K562 (cell line): ENCODE results near the gene OLIG1. TPM values are rescaled to one million over a fixed set of nuclear protein-coding genes. Genes with fewer than 3 reads are reported as not detected.

Source experiments
- ATAC-seq: fragments of 200-7000 bp; cut with Tn5 transposase; 3 replicates; pipeline ENCODE4 v1.9.1; 2020; ENCODE audit warnings: moderate library complexity
- BruUV-seq: library from RNA; stranded (reverse); fragments of 400-500 nt; replicated peaks from 2 replicates; lab custom pipeline; 2021; lab: Mats Ljungman, UMichigan
- CTCF ChIA-PET: fragments of 300-600 bp; formaldehyde crosslinking; extraction: SDS; loops from one replicate; lab custom pipeline; 2021; ENCODE audit warnings: low intra/inter-chr PET ratio; lab: Yijun Ruan, JAX
- POLR2A ChIA-PET: fragments of 300-600, 350-650 bp; sonication (Branson Sonifier 250); formaldehyde crosslinking; extraction: SDS; loops from one replicate; lab custom pipeline; 2021; ENCODE audit warnings: antibody characterized with exemption, inconsistent platforms; lab: Yijun Ruan, JAX
- DNase-seq, 4 experiments: peaks; one replicate each; pipeline versions ENCODE4 v3.0.0 to v3.0.0-alpha.2; 2011 to 2018; ENCODE audit warnings: low spot score in 3 of 4, mixed read lengths in 3 of 4; ENCODE audit errors: extremely low read depth in 1 of 4
- FAIRE-seq: peaks from 2 replicates; lab custom pipeline; 2011; peaks lifted over from hg19 to GRCh38; lab: Jason Lieb, UNC
- H2AFZ ChIP-seq: 2 replicates; pipeline ENCODE4 v1.6.0; 2011; ENCODE audit warnings: low read depth, low read length, control low read depth, inconsistent platforms
- H3K27ac ChIP-seq: fragments of 200-600 bp; 3 replicates; pipeline ENCODE4 v1.8.0; 2011; ENCODE audit warnings: low read depth, mild to moderate bottlenecking, control low read depth, inconsistent platforms, low read length, moderate library complexity, mixed read lengths; ENCODE audit errors: extremely low read depth
- H3K27me3 ChIP-seq, 2 experiments: fragments of 300-600 bp in 1 of 2; 2 replicates in 1 of 2; 3 replicates in 1 of 2; pipeline versions ENCODE4 v1.6.0 to v1.8.0; 2011; ENCODE audit warnings: inconsistent platforms in 2 of 2, low read length in 2 of 2, mild to moderate bottlenecking in 1 of 2, mixed read lengths in 1 of 2, moderate library complexity in 1 of 2; ENCODE audit not compliant: control insufficient read depth in 2 of 2, insufficient read depth in 2 of 2
- H3K36me3 ChIP-seq: fragments of 300-600 bp; 3 replicates; pipeline ENCODE4 v1.8.0; 2011; ENCODE audit warnings: mild to moderate bottlenecking, low read length, inconsistent platforms; ENCODE audit not compliant: control insufficient read depth, insufficient read depth
- H3K4me1 ChIP-seq, 2 experiments: fragments of 200-600 bp in 1 of 2; replicated peaks in 1 of 2; 2 replicates in 1 of 2; 3 replicates in 1 of 2; pipeline versions ENCODE4 v1.5.1 to v1.8.0; 2011; ENCODE audit warnings: inconsistent platforms in 2 of 2, low read length in 2 of 2, mild to moderate bottlenecking in 1 of 2, mixed read lengths in 1 of 2, moderate library complexity in 1 of 2; ENCODE audit not compliant: control insufficient read depth in 2 of 2, insufficient read depth in 2 of 2
- H3K4me2 ChIP-seq: 2 replicates; pipeline ENCODE4 v1.6.1; 2011; ENCODE audit warnings: low read length, control low read depth, inconsistent platforms, mixed read lengths; ENCODE audit not compliant: insufficient read depth
- H3K4me3 ChIP-seq: fragments of 200-600 bp; sonication (generic), shearing (Covaris generic); 2 replicates; pipeline ENCODE4 v1.5.1; 2016; ENCODE audit warnings: control low read depth, inconsistent platforms
- H3K79me2 ChIP-seq: fragments of 200-600 bp; 3 replicates; pipeline ENCODE4 v1.8.0; 2011; ENCODE audit warnings: low read length, inconsistent platforms; ENCODE audit not compliant: control insufficient read depth, insufficient read depth
- H3K9ac ChIP-seq, 2 experiments: 2 replicates each; pipeline versions ENCODE4 v1.6.0 to v1.6.1; 2011; ENCODE audit warnings: low read depth in 2 of 2, low read length in 2 of 2, control low read depth in 1 of 2, inconsistent platforms in 1 of 2, mild to moderate bottlenecking in 1 of 2, mixed read lengths in 1 of 2; ENCODE audit not compliant: insufficient read depth in 1 of 2
- H3K9me1 ChIP-seq: one replicate; pipeline ENCODE4 v1.6.0; 2011; ENCODE audit warnings: inconsistent platforms, mild to moderate bottlenecking, low read length, moderate library complexity; ENCODE audit not compliant: control insufficient read depth, insufficient read depth
- H3K9me3 ChIP-seq: replicated peaks from 2 replicates; pipeline ENCODE4 v1.5.1; 2011; ENCODE audit warnings: low read depth, low read length, inconsistent platforms; ENCODE audit not compliant: control insufficient read depth, insufficient read depth
- H4K20me1 ChIP-seq: replicated peaks from 2 replicates; pipeline ENCODE4 v1.6.1; 2011; ENCODE audit warnings: low read length, inconsistent platforms, mixed read lengths; ENCODE audit not compliant: control insufficient read depth, insufficient read depth
- DIDO1 ChIP-seq: fragments of 450-650 bp; IDR thresholded peaks from 2 replicates; pipeline ENCODE4 v1.6.1; 2016; ENCODE audit warnings: low read depth, missing biosample characterization, missing genetic modification characterization
- LARP7 ChIP-seq: fragments of 450-650 bp; IDR thresholded peaks from 2 replicates; pipeline ENCODE4 v1.6.1; 2016
- NBN ChIP-seq: fragments of 450-650 bp; IDR thresholded peaks from 2 replicates; pipeline ENCODE4 v1.6.1; 2016; ENCODE audit warnings: low read depth, mild to moderate bottlenecking
- POLR2G ChIP-seq: fragments of 200-400 bp; formaldehyde crosslinking; IDR thresholded peaks from 2 replicates; pipeline ENCODE4 v1.6.1; 2017; ENCODE audit warnings: low read depth, mild to moderate bottlenecking, antibody characterized with exemption, low read length, moderate library complexity
- POLR2H ChIP-seq: IDR thresholded peaks from 2 replicates; pipeline ENCODE4 v1.6.1; 2016; ENCODE audit warnings: missing genetic modification characterization, low read depth, mild to moderate bottlenecking, control low read depth, missing compliant biosample characterization, moderate library complexity
- STAG1 ChIP-seq: sonication (generic); formaldehyde crosslinking; IDR thresholded peaks from 2 replicates; pipeline ENCODE4 v1.5.0; 2020; ENCODE audit warnings: missing genetic modification reagents, borderline replicate concordance
- TFAM ChIP-seq: fragments of 250-450 bp; sonication (Bioruptor Pico); conservative IDR thresholded peaks from 2 replicates; pipeline ENCODE4 v1.5.0; 2021; ENCODE audit warnings: mild to moderate bottlenecking, moderate library complexity
- TRIM25 ChIP-seq: fragments of 450-650 bp; IDR thresholded peaks from 2 replicates; pipeline ENCODE4 v1.7.0; 2016; ENCODE audit warnings: borderline replicate concordance
- ZFP30 ChIP-seq: fragments of 250-450 bp; sonication (Bioruptor Pico); IDR thresholded peaks from 2 replicates; pipeline ENCODE4 v1.8.0; 2022; ENCODE audit warnings: moderate library complexity, mild to moderate bottlenecking, inconsistent platforms, borderline replicate concordance
- ZNF174 ChIP-seq: fragments of 250-450 bp; sonication (Bioruptor Pico); IDR thresholded peaks from 2 replicates; pipeline ENCODE4 v1.4.0; 2020; ENCODE audit warnings: mild to moderate bottlenecking
- WGBS: fragments of 100-300 bp; shearing (Covaris generic); methylation state at CpG from one replicate; pipeline ENCODE4 v1.1.6; 2016; ENCODE audit warnings: low coverage, mixed read lengths; ENCODE audit not compliant: insufficient coverage; ENCODE audit errors: missing lambda C conversion rate; 5-methylcytosine and 5-hydroxymethylcytosine counted together
- in situ Hi-C: fragments of 300-500 bp; cut with MboI; formaldehyde crosslinking; loops from 4 replicates; pipeline ENCODE4 v1.15.0; 2018; ENCODE audit warnings: inconsistent platforms, mixed read lengths
- intact Hi-C: fragments of 100-400 bp; cut with micrococcal nuclease; formaldehyde crosslinking; loops from 2 replicates; pipeline ENCODE4 v1.14.2; 2022
- polyA plus RNA-seq, 8 experiments: library from polyadenylated mRNA; depleted of rRNA in 4 of 8; stranded (reverse) in 5 of 8; unstranded in 3 of 8; fragments of >200 nt; fragmentation: Nextera tagmentation in 2 of 8; fragmentation: Illumina TruSeq in 1 of 8; extraction: Ambion mirVana in 2 of 8; extraction: Trizol in 1 of 8; gene quantifications; 2 replicates each; pipeline versions ENCODE4 v1.2.1 to v1.2.3, GENCODE V29; 2011 to 2014; ENCODE audit warnings: inconsistent platforms in 1 of 8, missing spikeins in 1 of 8
- total RNA-seq, 7 experiments: library from RNA; depleted of rRNA in 6 of 7; stranded (reverse); fragments of >200 nt in 6 of 7; fragmentation: Illumina TruSeq in 2 of 7; extraction: Trizol in 2 of 7; gene quantifications; 2 replicates each; pipeline versions ENCODE4 v1.2.1 to v1.2.3, GENCODE V29; 2011 to 2021; ENCODE audit warnings: low replicate concordance in 1 of 7
- TF ChIP-seq, protein P1 (sequence below), 2 experiments: fragments of 450-650 bp in 1 of 2; sonication (generic) in 1 of 2; formaldehyde crosslinking in 1 of 2; IDR thresholded peaks in 1 of 2; conservative IDR thresholded peaks in 1 of 2; 2 replicates each; pipeline versions ENCODE4 v1.6.1 to v1.8.1; 2016 to 2023; ENCODE audit warnings: mild to moderate bottlenecking in 2 of 2, moderate library complexity in 2 of 2, inconsistent platforms in 1 of 2, missing genetic modification reagents in 1 of 2
- TF ChIP-seq, protein P2 (sequence below): IDR thresholded peaks from 2 replicates; pipeline ENCODE4 v1.6.1; 2011; ENCODE audit warnings: borderline replicate concordance, low read depth, mild to moderate bottlenecking, moderate library complexity, low read length; ENCODE audit not compliant: insufficient read depth, poor library complexity, severe bottlenecking

OLIG1 gene
- total and polyA plus RNA-seq, 9 of the 15 experiments (the other 6 are each of a cell fraction or from before 2014, with no cell fraction given) = not detected

DNA sequence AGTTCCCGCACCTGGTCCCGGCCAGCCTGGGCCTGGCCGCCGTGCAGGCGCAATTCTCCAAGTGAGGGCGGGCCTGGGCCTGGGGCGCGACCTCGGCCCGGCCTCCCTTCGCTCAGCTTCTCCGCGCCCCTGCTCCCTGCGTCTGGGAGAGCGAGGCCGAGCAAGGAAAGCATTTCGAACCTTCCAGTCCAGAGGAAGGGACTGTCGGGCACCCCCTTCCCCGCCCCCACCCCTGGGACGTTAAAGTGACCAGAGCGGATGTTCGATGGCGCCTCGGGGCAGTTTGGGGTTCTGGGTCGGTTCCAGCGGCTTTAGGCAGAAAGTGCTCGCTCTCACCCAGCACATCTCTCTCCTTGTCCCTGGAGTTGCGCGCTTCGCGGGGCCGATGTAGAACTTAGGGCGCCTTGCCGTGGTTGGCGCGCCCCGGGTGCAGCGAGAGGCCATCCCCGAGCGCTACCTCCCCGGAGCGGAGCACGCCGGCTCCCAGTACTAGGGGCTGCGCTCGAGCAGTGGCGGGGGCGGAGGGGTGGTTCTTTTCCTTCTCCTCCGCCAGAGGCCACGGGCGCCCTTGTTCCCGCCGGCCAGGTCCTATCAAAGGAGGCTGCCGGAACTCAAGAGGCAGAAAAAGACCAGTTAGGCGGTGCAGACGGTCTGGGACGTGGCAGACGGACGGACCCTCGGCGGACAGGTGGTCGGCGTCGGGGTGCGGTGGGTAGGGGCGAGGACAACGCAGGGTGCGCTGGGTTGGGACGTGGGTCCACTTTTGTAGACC is 1.2 kb downstream of the OLIG1 start:
- no peak for TF ChIP-seq POLR2H (tag)
- no peak for TF ChIP-seq ZFP30 (CRISPR knock-in tag)
- TF ChIP-seq ZNF174 (CRISPR knock-in tag) = no peak
- TF ChIP-seq, protein P1, sequence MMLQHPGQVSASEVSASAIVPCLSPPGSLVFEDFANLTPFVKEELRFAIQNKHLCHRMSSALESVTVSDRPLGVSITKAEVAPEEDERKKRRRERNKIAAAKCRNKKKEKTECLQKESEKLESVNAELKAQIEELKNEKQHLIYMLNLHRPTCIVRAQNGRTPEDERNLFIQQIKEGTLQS (IDR thresholded peaks at IDR 0.05) = no peak
- TF ChIP-seq, protein P1 (CRISPR knock-in tag; conservative IDR thresholded peaks at IDR 0.05) = no peak
- no peak for TF ChIP-seq DIDO1 (tag)
- TF ChIP-seq TFAM (CRISPR knock-in tag) = no peak
- TF ChIP-seq POLR2G = no peak
- TF ChIP-seq NBN = no peak
- no peak for TF ChIP-seq LARP7
- TF ChIP-seq, protein P2, sequence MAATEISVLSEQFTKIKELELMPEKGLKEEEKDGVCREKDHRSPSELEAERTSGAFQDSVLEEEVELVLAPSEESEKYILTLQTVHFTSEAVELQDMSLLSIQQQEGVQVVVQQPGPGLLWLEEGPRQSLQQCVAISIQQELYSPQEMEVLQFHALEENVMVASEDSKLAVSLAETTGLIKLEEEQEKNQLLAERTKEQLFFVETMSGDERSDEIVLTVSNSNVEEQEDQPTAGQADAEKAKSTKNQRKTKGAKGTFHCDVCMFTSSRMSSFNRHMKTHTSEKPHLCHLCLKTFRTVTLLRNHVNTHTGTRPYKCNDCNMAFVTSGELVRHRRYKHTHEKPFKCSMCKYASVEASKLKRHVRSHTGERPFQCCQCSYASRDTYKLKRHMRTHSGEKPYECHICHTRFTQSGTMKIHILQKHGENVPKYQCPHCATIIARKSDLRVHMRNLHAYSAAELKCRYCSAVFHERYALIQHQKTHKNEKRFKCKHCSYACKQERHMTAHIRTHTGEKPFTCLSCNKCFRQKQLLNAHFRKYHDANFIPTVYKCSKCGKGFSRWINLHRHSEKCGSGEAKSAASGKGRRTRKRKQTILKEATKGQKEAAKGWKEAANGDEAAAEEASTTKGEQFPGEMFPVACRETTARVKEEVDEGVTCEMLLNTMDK = no peak
- TF ChIP-seq STAG1 = no peak
- TF ChIP-seq TRIM25 = no peak
- Histone ChIP-seq H3K4me1 (peaks cover 0 to 22% of the 10 kb centered on the region in 2 experiments; a peak in 2 of 5 replicates), H3K27ac (no peak overlapping the region), H2AFZ (no peak overlapping the region), H3K36me3 (no peaks in the 10 kb centered on the region), H3K4me3 (no peak overlapping the region), H3K9me1 (no peaks in the 10 kb centered on the region), H4K20me1 (no peaks in the 10 kb centered on the region), H3K27me3 (peaks cover 38 to 48% of the 10 kb centered on the region in 2 experiments), H3K9me3 (0 out of 2 replicates have a peak, but pooled peaks cover 1% of the 10 kb centered on the region), H3K4me2 (no peak overlapping the region), H3K79me2 (no peaks in the 10 kb centered on the region), H3K9ac (no peak overlapping the region)
- no peak for ATAC-seq
- intact Hi-C loops (no loop called here), in situ Hi-C loops (no loop called here)
- DNase-seq = no peak
- BruUV-seq = no TSS peak
- no peak for FAIRE-seq
- ChIA-PET CTCF (interaction anchor here (0.6 kb wide), 1 partner anchor 125 kb away, joined by 3 read pairs; no protein-coding TSS in a partner anchor), POLR2A (interaction anchor here (0.7 kb wide), 1 partner anchor 10 kb away, joined by 3 read pairs; no protein-coding TSS in a partner anchor)
- 19% methylated on average over 59 of the region's 69 CpGs for WGBS
